Measurements from ENCODE around the gene SURF2. TPM values are rescaled to one million over a fixed set of nuclear protein-coding genes. Genes with fewer than 3 reads are reported as not detected.

The SURF2 gene
- total RNA-seq, 1 donor from 2014 or later, result 20.0 TPM

DNA sequence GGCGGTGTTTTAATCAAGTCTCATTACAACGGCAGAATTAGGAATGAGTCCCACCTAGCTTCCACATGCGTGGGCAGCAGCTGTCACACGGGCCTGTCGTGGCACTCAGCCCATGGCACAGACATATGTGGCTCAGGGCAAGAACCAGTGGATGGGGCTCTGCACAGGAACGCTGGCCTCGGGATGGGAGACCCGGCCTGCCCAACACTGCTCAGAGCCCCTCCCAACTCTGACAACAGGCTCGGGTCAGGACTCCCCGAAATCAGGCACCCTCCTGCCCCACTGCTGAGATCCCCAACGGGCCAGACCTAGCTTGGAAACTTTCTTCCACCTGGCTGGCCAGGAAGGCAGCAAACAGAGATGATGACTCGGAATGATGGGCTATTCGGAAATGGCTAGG, 15.4 kb upstream of the SURF2 start:
- no peak overlapping the region for H3K4me3 Mint-ChIP-seq (ENCODE audit: unreplicated experiment)
- FAIRE-seq (no peak), DNase-seq (ENCODE audit: low read depth) (no peak)
- Histone ChIP-seq H3K36me3 (ENCODE audit: insufficient read depth, low read length) (peaks cover 26% of the 10 kb centered on the region), H3K79me2 (ENCODE audit: insufficient read depth, low read length) (peaks cover 12% of the 10 kb centered on the region), H4K20me1 (ENCODE audit: insufficient read depth, low read length) (peaks cover 10% of the 10 kb centered on the region), H3K4me1 (ENCODE audit: insufficient read depth, low read length) (no peaks in the 10 kb centered on the region), H3K4me2 (ENCODE audit: low read length) (no peak overlapping the region), H2AFZ (ENCODE audit: low read depth, low read length) (no peak overlapping the region), H3K27ac (ENCODE audit: low read depth, low read length) (no peak overlapping the region), H3K4me3 (ENCODE audit: insufficient read depth, low read depth, low read length) (no peak overlapping the region), H3K9ac (ENCODE audit: low read length) (no peak overlapping the region), H3K9me3 (ENCODE audit: insufficient read depth, low read depth, low read length) (no peaks in the 10 kb centered on the region), H3K27me3 (ENCODE audit: insufficient read depth, low read length) (no peaks in the 10 kb centered on the region)
- H3K4me1 Mint-ChIP-seq (ENCODE audit: low read depth, unreplicated experiment), result no peaks in the 10 kb centered on the region
- H3K36me3 Mint-ChIP-seq (ENCODE audit: low read depth, unreplicated experiment), result peaks cover 14% of the 10 kb centered on the region
- H3K27me3 Mint-ChIP-seq (ENCODE audit: low read depth, unreplicated experiment), result no peaks in the 10 kb centered on the region
- no peak overlapping the region for H3K27ac Mint-ChIP-seq (ENCODE audit: unreplicated experiment)
- TF ChIP-seq EZH2 (IDR thresholded peaks at IDR 0.05; ENCODE audit: insufficient read depth, low read length), result no peak
- TF ChIP-seq, protein P1, sequence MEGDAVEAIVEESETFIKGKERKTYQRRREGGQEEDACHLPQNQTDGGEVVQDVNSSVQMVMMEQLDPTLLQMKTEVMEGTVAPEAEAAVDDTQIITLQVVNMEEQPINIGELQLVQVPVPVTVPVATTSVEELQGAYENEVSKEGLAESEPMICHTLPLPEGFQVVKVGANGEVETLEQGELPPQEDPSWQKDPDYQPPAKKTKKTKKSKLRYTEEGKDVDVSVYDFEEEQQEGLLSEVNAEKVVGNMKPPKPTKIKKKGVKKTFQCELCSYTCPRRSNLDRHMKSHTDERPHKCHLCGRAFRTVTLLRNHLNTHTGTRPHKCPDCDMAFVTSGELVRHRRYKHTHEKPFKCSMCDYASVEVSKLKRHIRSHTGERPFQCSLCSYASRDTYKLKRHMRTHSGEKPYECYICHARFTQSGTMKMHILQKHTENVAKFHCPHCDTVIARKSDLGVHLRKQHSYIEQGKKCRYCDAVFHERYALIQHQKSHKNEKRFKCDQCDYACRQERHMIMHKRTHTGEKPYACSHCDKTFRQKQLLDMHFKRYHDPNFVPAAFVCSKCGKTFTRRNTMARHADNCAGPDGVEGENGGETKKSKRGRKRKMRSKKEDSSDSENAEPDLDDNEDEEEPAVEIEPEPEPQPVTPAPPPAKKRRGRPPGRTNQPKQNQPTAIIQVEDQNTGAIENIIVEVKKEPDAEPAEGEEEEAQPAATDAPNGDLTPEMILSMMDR (IDR thresholded peaks at IDR 0.05; ENCODE audit: insufficient read depth, low read depth, low read length), result no peak
- H3K9me3 Mint-ChIP-seq (ENCODE audit: unreplicated experiment), result no peaks in the 10 kb centered on the region

DNA sequence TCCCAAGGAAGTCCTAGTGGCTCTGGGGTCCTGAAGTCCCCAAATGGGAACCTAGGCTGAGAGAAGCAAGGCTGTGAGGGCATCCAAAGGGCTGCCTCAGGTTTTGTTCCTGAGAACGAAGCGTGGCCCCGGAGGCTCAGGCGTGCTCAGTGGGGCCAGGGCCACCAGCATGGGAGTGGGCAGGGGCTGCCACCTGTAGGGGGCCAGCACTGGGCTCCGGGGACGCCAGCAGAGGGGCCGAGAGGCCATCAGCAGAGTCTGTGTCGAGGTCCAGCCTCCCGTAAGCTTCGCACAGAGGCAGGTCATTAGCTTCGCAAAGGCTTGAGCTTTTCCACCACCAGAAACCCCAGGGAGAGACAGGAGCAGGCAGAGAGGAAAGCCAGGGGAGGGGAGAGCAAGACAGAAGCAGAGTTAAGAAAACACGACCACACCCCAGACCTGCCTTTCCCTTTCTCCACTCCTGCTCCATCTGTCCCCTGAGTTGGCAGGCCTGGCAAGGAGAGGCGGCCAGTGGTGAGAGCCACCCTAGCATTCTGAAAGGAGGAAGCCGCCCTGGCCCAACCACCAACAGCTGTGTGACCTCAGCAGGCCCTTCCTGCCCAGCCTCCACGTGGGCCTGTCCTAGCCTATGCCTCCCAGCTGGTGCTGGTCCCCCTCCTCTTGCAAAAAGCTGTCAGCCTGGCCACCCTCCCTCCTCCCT, 14.8 kb upstream of the SURF2 start:
- no peak overlapping the region for H3K4me3 Mint-ChIP-seq (ENCODE audit: unreplicated experiment)
- H3K27ac ChIP-seq (ENCODE audit: low read depth, low read length), result no peak overlapping the region

DNA sequence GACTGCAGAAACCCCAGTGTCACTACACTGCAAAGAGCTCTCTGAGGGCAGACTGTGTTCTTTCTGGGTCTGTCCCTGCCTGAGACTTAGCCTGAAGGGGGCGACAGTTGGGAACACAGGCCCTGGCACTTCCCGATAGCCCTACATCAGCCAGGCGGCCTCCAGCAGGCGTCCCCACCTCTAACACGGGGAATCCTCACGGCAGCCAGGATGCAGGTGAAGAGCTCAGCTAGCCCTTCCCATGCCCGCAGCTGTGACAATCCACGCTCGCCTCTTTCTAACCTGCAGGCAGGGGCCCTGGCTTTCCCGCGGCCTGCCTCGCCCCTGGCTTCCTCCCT, 14.3 kb upstream of the SURF2 start:
- no peaks in the 10 kb centered on the region for H3K27me3 Mint-ChIP-seq (ENCODE audit: low read depth, unreplicated experiment)
- no peak overlapping the region for H3K9ac ChIP-seq (ENCODE audit: low read length)
- no peaks in the 10 kb centered on the region for H3K27me3 ChIP-seq (ENCODE audit: insufficient read depth, low read length)
- H2AFZ ChIP-seq (ENCODE audit: low read depth, low read length), result no peak overlapping the region
- DNase-seq (ENCODE audit: low read depth) (no peak), FAIRE-seq (no peak)
- no peaks in the 10 kb centered on the region for H3K9me3 ChIP-seq (ENCODE audit: insufficient read depth, low read depth, low read length)
- TF ChIP-seq, protein P1 (IDR thresholded peaks at IDR 0.05; ENCODE audit: insufficient read depth, low read depth, low read length), result no peak
- H3K36me3 Mint-ChIP-seq (ENCODE audit: low read depth, unreplicated experiment), result peaks cover 16% of the 10 kb centered on the region
- H3K4me1 ChIP-seq (ENCODE audit: insufficient read depth, low read length), result peaks cover 8% of the 10 kb centered on the region
- no peak overlapping the region for H3K4me3 Mint-ChIP-seq (ENCODE audit: unreplicated experiment)
- H3K27ac ChIP-seq (ENCODE audit: low read depth, low read length), result no peak overlapping the region
- no peak overlapping the region for H3K4me3 ChIP-seq (ENCODE audit: insufficient read depth, low read depth, low read length)
- peaks cover 5% of the 10 kb centered on the region for H3K4me1 Mint-ChIP-seq (ENCODE audit: low read depth, unreplicated experiment)
- H3K36me3 ChIP-seq (ENCODE audit: insufficient read depth, low read length), result peaks cover 26% of the 10 kb centered on the region
- peaks cover 20% of the 10 kb centered on the region for H3K79me2 ChIP-seq (ENCODE audit: insufficient read depth, low read length)
- H4K20me1 ChIP-seq (ENCODE audit: insufficient read depth, low read length), result peaks cover 21% of the 10 kb centered on the region
- no peak overlapping the region for H3K4me2 ChIP-seq (ENCODE audit: low read length)
- H3K27ac Mint-ChIP-seq (ENCODE audit: unreplicated experiment), result no peak overlapping the region
- H3K9me3 Mint-ChIP-seq (ENCODE audit: unreplicated experiment), result no peaks in the 10 kb centered on the region

More for the DNA sequence above, 14.8 kb upstream of the SURF2 start:
- Histone ChIP-seq H3K9ac (ENCODE audit: low read length) (no peak overlapping the region), H2AFZ (ENCODE audit: low read depth, low read length) (no peak overlapping the region), H3K4me1 (ENCODE audit: insufficient read depth, low read length) (peaks cover 5% of the 10 kb centered on the region), H3K4me2 (ENCODE audit: low read length) (no peak overlapping the region), H3K79me2 (ENCODE audit: insufficient read depth, low read length) (peaks cover 15% of the 10 kb centered on the region), H3K36me3 (ENCODE audit: insufficient read depth, low read length) (peaks cover 26% of the 10 kb centered on the region), H3K9me3 (ENCODE audit: insufficient read depth, low read depth, low read length) (no peaks in the 10 kb centered on the region), H4K20me1 (ENCODE audit: insufficient read depth, low read length) (peaks cover 16% of the 10 kb centered on the region), H3K4me3 (ENCODE audit: insufficient read depth, low read depth, low read length) (no peak overlapping the region), H3K27me3 (ENCODE audit: insufficient read depth, low read length) (no peaks in the 10 kb centered on the region)
- peaks cover 16% of the 10 kb centered on the region for H3K36me3 Mint-ChIP-seq (ENCODE audit: low read depth, unreplicated experiment)
- H3K27me3 Mint-ChIP-seq (ENCODE audit: low read depth, unreplicated experiment), result no peaks in the 10 kb centered on the region
- DNase-seq (ENCODE audit: low read depth) (no peak), FAIRE-seq (no peak)
- no peak overlapping the region for H3K27ac Mint-ChIP-seq (ENCODE audit: unreplicated experiment)
- H3K9me3 Mint-ChIP-seq (ENCODE audit: unreplicated experiment), result no peaks in the 10 kb centered on the region
- TF ChIP-seq EZH2 (IDR thresholded peaks at IDR 0.05; ENCODE audit: insufficient read depth, low read length), result no peak
- TF ChIP-seq, protein P1 (IDR thresholded peaks at IDR 0.05; ENCODE audit: insufficient read depth, low read depth, low read length), result no peak
- peaks cover 3% of the 10 kb centered on the region for H3K4me1 Mint-ChIP-seq (ENCODE audit: low read depth, unreplicated experiment)
